GM19324 (cell line): ENCODE results near the gene KIF13A.
"Not testable (repeated sequence)": the region's sequence is repeated elsewhere in the genome, so short reads cannot be mapped to it uniquely, and the experiment has no call there.

ENCODE experiments used
- ATAC-seq: cut with Tn5 transposase; IDR thresholded peaks from one replicate; pipeline ENCODE4 v1.9.1; 2021; ENCODE audit warnings: mild to moderate bottlenecking, moderate library complexity; ENCODE audit not compliant: unreplicated experiment, low FRiP score

KIF13A gene

DNA sequence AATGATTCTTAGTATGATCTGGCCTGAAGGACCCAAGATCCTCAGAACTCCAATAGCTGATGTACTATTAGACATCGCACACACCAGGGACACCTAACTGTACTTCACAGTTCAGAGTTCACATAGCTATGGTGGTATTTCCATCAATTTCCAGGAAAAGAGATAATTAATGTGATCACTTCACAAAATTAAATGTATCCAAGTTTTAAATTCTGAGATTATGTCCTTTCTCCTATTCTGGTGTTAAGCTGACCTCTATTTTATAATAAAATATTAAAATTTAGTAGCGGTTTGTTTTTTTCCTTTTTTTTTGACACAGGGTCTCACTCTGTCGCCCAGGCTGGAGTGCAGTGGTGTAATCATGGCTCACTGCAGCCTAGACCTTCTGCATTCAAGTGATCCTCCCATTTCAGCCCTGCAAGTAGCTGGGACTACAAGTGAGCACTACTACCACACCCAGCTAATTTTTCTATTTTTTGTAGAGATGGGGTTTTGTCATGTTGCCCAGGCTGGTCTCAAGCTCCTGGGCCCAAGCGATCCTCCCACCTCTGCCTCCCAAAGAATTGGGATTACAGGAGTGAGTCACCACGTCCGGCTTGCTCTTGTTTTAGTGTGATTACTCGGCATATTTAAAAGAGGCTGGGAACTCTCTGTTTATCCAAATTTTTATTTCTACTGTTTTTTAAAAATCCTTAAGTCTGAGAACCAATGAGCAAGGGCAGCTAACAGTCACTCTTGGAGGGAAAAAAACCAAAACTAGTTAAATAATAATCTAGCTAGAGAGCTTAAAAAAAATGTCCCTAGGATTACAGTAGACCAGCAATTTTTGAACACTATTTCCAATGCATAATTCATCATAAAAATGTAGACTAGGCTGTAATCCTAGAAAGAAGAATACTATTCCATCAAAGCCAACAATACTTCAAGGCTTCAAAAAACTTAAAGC is 16.0 kb downstream of the KIF13A start:
- no peak for ATAC-seq

DNA sequence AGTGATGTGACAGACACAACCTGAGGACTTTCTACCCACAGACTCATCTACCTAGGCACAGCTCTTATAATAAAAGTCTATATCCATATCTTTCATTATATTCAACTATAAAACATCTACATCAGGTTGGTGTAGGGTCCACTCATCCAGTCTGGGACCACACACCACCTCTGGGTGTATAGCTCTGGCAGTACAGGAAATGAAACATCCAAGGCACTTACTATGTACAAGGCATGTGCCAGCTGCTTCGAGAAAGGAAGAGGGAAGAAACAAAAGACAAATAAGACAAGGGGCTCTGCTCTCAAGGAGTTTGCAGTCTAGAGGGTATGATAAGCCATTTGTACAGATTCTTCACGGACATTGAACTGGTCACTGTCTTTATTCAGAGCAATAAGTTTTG is 18.6 kb downstream of the KIF13A start:
- no peak for ATAC-seq

DNA sequence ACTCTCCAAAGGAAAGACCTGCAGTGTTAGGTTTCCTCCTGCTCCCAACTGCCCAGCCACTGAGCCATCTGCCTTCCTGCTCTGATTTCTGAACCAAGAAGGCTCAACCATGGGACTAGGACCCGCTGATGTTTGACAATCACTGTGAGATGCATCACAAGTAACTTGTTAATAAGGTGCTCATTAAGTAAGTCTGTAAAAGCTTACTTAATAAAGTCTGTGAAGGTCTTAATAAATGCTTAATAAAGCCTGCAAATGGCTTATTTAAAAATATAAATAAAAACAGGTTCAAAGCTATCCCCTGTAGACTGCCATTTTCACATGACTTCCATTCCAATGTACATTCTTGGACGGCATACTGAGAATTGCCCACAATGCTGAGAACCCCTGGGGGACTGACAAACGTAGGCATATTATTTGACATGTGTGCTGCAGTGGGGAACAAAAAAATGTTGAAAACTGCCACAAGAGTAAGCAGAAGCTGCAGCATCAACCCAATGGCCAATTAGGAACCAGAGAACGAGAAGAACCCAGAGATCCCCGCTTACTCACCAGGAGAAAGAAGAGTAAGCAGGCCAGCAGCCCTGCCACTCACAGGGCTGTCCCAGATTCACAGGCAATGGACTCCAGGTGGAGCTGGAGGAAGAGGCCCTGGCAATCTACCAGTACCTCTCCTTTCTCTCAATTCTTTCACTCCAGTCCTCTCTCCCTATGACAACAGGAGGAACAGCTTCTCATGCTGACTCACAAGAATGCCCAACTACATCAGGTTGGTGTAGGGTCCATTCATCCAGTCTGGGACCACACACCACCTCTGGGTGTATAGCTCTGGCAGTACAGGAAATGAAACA is 19.5 kb downstream of the KIF13A start:
- ATAC-seq: no peak

DNA sequence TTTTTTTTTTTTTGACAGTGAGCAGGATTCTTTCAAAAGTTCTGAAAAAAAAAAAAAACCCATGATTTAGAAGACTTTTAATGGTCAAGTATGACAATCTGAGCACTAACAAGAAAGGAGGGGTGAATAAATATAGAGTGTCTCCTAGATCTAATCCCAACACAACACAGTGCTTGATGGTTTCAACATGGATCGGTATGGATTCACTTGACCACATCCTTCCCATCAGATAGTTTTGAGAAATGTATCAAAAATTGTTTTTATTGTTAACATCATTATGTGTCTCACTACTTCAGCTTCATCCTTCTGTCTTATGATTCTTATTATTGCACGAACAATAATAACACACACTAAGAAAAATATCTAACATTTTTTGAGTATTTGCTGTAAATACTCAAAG is 21.0 kb downstream of the KIF13A start:
- no peak for ATAC-seq

DNA sequence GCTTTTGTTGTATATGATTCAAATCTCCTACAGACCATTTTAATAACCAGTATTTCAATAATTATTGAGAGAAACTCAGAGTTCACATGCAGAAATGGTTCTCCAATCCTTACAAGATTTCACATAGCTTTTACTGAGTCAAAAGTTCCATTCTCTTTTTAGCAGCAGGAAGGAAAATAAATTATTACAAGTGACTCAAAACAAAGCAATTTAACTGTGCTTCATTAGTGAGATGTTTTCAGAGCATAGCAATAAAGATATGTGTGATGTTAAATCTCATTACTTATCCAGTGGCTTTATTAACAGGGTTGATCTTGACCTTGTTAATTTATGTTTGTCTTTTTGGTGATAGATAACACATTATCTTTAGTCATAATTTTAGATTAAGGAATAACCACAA is 22.0 kb downstream of the KIF13A start:
- no peak for ATAC-seq

DNA sequence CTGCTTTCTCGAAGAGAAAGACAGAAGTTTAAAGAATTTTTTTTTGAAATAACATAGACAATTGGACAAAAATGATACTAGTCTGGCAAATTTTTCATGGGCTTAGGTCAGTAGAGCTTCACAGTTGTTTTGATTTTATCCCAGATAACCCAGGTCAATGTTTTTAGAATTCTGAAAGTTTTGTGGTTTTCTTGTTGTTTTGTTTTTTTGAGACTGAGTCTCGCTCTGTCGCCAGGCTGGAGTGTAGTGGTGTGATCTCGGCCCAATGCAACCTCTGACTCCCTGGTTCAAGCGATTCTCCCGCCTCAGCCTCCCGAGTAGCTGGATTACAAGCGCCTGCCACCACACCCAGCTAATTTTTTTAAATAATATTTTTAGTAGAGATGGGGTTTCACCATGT is 22.8 kb downstream of the KIF13A start:
- ATAC-seq: no peak

DNA sequence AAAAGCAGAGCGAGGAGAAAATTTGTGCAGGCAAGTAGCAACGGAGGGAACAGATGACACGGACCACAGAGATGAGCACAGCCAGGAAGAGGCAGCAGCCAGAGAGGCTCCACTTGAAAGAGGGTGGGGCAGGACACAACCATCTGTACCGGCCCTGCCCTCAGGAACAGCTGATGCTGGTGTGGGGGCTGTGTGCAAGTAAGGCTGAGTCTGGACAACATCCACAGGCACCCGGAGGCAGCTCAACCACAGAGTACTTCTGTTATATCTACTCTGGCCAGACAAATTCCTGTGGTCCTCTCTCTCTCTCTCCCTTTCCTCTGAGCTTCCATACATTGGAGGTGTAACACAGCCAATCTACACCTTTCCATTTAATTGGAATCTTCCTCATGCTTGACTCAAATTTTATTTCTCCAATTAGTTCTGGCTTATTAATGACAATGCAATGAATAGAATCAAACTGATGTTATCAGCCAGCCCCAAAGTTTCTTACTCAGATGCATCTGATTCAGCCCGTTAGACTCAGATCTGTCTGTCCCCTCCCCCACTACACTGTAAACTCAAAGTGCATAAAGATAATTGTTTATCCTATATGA is 24.9 kb downstream of the KIF13A start:
- no peak for ATAC-seq

DNA sequence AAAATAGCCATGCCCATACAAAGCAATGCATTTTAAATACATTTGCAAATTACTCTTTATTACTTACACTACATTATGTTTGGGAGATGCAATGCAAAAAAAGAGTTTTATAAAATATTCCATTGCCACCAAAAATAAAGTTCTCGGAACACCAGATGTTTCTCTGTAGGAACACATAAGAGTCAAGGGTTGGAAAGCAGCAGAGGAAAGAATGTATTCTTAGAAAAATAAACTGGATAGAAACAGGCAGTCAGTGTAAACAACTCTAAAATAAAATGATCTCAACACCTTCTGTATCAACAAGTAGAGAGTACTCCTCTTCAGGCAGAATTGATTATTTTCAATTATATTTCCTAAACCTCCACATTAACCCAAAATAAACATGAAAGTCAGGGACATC is 28.1 kb downstream of the KIF13A start:
- no peak for ATAC-seq

DNA sequence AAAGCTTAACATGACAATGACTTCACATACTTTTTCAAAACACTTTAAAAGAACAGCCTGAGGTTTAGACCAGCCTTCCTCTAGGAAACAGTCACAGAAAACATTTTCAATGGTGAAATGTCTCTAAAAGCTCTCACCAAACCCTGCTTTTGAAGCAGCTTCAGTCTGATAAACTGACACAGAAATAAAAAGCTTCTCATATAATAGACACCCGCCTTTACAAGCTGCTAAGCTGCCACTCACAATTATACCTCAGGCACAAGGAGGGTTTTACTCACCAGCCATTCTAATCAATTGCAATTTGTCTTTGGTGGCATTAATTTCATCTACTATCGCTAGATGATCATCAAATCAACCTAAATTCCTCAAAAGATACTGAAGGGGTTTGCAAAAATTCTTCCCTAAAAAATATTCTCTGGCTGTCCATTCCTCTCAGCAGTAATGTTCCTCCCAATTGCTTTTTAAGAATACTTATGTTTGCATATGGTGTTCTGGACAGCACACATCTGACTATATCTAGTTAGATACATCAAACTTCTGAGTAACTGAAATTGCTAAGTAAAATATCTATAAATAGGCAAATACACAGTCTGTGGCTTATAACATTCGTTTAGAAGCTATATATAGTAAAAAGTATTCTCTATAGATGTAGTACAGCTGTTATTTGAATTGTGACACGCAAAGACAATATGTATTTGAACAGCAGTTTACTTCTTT is 29.4 kb downstream of the KIF13A start:
- no peak for ATAC-seq

DNA sequence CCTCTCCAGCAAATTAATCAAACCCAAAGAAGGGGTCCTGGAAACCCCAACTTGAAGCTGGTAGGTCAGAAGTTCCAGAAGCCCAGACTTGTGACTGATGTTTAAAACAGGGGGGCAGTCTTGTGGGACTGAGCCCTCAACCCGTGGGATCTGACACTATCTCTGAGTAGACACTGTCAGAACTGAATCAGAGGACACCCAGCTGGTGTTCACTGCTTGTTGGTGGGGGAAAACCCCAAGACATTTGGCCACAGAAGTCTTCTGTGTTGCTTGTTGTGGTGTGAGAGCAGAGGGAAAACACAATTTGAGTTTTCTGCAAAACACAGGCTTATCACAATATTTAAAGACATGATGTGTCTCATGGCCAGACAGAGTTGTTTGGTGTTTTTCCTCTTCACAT is 29.9 kb downstream of the KIF13A start:
- ATAC-seq: no peak

DNA sequence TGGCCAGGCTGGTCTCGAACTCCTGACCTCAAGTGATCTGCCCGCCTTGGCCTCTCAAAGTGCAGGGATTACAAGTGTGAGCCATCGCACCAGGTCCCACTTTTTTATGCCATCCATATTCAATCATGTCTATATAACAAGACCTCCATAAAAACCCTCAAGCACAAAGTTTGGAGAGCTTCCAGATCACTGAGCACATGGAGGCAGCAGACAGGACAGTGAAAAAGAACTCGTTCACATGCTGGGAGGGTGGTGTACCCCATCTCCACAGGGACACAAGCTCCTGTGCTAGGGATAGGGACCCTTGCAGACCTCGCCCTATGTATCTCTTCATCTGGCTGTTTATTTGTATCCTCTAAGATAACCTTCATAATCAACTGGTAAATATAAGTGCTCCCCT is 30.3 kb downstream of the KIF13A start:
- ATAC-seq: no peak

DNA sequence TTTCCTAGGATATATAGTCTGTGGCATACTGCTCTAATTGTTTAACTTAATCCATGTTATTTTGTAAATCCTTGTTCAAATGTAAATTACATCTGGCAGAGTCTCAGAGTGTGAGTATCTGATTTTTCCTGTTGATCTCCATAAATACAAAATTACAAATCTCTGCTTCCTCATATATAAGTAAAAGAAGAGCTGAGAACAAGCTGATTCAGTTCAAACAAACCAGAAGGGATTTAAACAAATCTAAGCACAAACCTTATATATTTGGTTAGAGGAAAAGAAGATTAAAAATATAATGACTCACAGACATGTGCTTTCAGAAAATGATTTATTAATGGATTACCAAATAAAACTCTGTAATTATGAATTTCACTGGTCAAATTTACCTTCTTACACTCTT is 37.3 kb downstream of the KIF13A start:
- no peak for ATAC-seq

DNA sequence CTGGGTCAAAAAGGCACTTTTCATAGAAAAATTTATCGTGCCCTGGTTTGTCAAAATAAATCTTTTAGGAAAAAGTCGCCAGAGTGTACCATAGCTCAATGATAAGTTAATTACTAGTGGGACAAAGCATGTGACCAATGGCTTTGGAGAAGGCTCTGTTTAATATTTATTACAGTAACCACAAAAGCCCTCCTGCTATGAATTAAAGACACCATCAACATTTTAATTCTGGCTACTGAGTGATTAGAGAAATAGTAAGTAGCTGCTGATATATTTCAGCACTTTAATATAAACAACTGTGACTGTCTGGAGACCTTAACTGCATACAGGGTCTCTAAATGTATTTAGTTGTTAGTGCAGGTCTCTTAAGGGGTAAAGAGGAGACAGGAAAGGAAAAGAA is 38.3 kb downstream of the KIF13A start:
- no peak for ATAC-seq

DNA sequence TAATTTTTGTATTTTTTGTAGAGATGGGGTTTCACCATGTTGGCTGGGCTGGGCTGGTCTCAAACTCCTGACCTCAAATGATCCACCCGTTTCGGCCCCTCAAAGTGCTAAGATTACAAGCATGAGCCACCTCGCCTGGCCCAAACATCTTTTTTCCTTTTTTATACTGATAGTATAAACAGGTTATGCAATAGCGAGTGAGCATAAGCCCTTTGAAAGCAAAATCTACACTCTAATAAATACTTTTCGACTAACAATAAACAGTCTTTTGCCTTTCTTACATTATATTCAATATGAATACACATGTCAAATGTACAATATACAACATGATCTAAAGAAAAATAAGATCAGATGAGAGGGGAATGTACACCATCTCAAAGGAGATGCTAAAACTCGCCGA is 38.7 kb downstream of the KIF13A start:
- ATAC-seq: no peak

DNA sequence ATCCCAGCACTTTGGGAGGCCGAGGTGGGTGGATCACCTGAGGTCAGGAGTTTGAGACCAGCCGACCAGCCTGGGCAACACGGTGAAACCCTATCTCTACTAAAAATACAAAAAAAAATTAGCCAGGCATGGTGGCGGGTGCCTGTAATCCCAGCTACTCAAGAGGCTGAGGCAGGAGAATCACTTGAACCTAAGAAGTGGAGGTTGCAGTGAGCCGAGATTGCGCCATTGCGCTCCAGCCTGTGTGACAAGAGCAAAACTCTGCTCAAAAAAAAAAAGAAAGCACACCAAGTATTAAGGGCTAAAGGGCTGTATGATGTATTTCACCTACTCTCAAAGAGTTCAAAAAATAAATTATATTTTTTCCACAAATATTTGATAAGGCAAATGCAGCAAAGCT is 39.9 kb downstream of the KIF13A start:
- ATAC-seq: not testable (repeated sequence)

DNA sequence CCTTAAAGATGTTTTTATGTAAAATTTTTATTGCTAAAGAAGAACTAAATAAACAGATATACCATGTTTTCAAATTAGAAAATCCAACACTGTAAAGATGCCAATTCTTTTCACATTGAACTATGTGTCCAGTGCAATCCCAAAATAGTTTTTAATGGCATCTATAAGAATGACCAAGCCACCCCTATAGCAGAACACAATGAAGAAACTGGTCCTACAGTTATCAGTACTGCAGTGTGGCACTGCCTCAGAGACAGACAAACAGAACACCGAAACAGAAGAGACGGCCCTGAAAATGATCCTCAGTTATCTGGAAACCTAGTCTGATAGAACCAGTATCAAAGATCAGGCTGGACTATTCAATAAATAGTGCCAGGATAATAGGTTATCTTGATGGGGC is 41.9 kb downstream of the KIF13A start:
- ATAC-seq: no peak

DNA sequence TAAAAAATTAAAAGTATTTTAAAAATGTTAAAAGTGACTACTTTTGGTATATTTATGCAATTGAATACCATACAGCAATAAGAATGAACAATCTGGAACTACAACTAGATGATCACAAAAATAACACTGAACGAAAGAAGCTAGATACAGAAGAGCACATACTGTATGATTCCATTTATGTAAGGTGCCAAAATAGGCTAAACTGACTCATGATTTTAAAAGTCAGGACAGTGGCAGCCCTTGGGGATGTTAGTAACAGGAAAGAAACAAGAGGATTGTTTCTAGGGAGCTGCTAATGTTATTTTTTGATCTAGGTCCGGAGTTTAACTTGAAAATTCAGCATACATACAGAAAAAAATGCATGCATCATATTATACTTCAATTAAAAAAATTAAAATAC is 42.3 kb downstream of the KIF13A start:
- ATAC-seq: no peak

DNA sequence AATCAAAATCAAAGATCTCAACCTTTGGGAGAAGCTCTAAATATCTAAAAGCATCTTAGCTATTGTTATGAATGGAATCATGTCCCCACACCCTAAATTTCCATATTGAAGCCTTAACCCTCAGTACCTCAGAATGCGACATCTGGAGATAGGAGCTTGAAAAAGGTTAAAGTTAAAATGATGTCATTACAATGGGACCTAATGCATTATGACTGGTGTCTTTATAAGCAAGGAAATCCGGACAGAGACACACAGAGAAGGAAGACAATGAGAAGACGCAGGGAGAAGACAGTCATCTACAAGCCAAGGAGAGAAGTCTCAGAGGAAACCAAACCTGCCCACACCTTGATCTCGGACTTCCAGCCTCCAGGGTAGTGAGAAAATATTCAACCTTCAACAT is 46.1 kb downstream of the KIF13A start:
- ATAC-seq: no peak

DNA sequence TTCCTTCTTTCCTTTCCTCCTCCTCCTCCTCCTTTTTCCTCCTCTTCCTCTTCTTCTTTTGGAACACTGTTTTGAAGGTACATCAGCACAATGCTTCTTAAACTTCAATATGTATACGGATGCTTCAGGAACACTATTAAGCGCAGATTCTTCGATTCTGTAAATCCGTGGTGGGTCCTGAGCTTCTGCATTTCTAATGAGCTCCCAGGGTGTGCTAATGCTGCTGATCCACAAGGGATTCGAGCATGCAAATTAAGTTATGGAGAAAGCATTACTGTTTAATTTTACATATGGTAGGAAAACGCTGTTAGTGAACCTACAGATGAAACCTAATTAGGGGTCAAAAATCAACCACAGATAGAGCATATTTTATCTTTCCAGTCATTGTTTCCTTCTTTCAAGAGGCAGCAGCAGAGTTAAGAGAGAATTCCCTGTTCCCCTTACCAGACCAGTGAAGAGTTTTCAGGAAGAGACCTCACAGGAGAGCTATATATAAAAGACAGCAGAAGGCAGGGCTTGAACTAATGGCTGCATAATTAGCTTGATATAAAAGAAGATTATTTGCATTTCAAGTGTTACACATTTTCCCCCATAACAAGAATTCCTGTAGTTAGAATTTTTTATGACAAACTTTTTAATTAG is 47.2 kb downstream of the KIF13A start:
- ATAC-seq: no peak

DNA sequence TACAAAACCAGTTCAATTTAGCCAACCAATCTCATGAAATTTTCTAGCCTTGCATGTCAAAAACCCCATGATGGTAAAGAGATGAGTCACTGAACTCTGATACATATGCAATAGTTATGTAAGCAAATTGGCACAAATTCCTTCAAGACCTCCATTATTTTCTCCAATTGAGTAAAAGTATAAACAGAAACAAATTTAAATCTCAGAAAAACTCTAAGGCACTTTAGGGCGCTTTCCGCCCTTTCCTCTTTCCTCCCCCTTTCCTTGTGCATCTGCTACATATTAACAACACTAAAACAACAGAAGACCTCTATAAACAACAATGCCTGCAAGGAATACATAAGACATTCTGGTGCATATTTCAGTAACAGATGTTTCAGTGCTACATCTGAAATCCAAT is 48.5 kb downstream of the KIF13A start:
- no peak for ATAC-seq
